Astrocyte (in vitro differentiated cells and primary cell): ENCODE data around the gene CDC20. TPM values are rescaled to one million over a fixed set of nuclear protein-coding genes. Genes with fewer than 3 reads are reported as not detected.

Experiments
- DNase-seq: peaks from one replicate; pipeline ENCODE4 v3.0.0-alpha.2; 2010; ENCODE audit warnings: low read depth
- FAIRE-seq: peaks from 2 replicates; lab custom pipeline; 2011; peaks lifted over from hg19 to GRCh38; lab: Jason Lieb, UNC
- H2AFZ ChIP-seq: 2 replicates; pipeline ENCODE4 v1.6.0; 2012; ENCODE audit warnings: low read depth, low read length, inconsistent platforms
- H3K27ac ChIP-seq: 2 replicates; pipeline ENCODE4 v1.5.1; 2011; ENCODE audit warnings: low read depth, low read length, inconsistent platforms
- H3K27me3 ChIP-seq: 2 replicates; pipeline ENCODE4 v1.6.0; 2011; ENCODE audit warnings: low read length, inconsistent platforms; ENCODE audit not compliant: insufficient read depth
- H3K36me3 ChIP-seq: 2 replicates; pipeline ENCODE4 v1.5.1; 2011; ENCODE audit warnings: low read length, inconsistent platforms; ENCODE audit not compliant: insufficient read depth
- H3K4me1 ChIP-seq: 2 replicates; pipeline ENCODE4 v1.5.1; 2011; ENCODE audit warnings: low read length, inconsistent platforms; ENCODE audit not compliant: insufficient read depth
- H3K4me2 ChIP-seq: 2 replicates; pipeline ENCODE4 v1.6.0; 2012; ENCODE audit warnings: low read length, inconsistent platforms
- H3K4me3 ChIP-seq: 2 replicates; pipeline ENCODE4 v1.5.1; 2011; ENCODE audit warnings: low read depth, mild to moderate bottlenecking, low read length, inconsistent platforms; ENCODE audit not compliant: insufficient read depth
- H3K79me2 ChIP-seq: 2 replicates; pipeline ENCODE4 v1.6.0; 2012; ENCODE audit warnings: mild to moderate bottlenecking, low read length, inconsistent platforms; ENCODE audit not compliant: insufficient read depth
- H3K9ac ChIP-seq: 2 replicates; pipeline ENCODE4 v1.6.0; 2012; ENCODE audit warnings: mild to moderate bottlenecking, low read length, inconsistent platforms
- H3K9me3 ChIP-seq: 2 replicates; pipeline ENCODE4 v1.5.1; 2012; ENCODE audit warnings: low read depth, mild to moderate bottlenecking, low read length, inconsistent platforms; ENCODE audit not compliant: insufficient read depth
- H4K20me1 ChIP-seq: 2 replicates; pipeline ENCODE4 v1.6.0; 2012; ENCODE audit warnings: low read length, inconsistent platforms; ENCODE audit not compliant: insufficient read depth
- H3K27ac Mint-ChIP-seq: one replicate; pipeline ENCODE4 v1.8.0; 2021; ENCODE audit warnings: mild to moderate bottlenecking, mixed read lengths; ENCODE audit not compliant: unreplicated experiment
- H3K27me3 Mint-ChIP-seq: one replicate; pipeline ENCODE4 v1.8.0; 2021; ENCODE audit warnings: low read depth, mixed read lengths; ENCODE audit not compliant: unreplicated experiment
- H3K36me3 Mint-ChIP-seq: one replicate; pipeline ENCODE4 v1.8.0; 2021; ENCODE audit warnings: low read depth, mixed read lengths; ENCODE audit not compliant: unreplicated experiment
- H3K4me1 Mint-ChIP-seq: one replicate; pipeline ENCODE4 v1.8.0; 2021; ENCODE audit warnings: low read depth, mixed read lengths; ENCODE audit not compliant: unreplicated experiment
- H3K4me3 Mint-ChIP-seq: one replicate; pipeline ENCODE4 v1.8.0; 2021; ENCODE audit warnings: mild to moderate bottlenecking, moderate library complexity, mixed read lengths; ENCODE audit not compliant: unreplicated experiment
- H3K9me3 Mint-ChIP-seq: one replicate; pipeline ENCODE4 v1.8.0; 2021; ENCODE audit warnings: mild to moderate bottlenecking, mixed read lengths; ENCODE audit not compliant: unreplicated experiment
- CTCF ChIP-seq: IDR thresholded peaks from 2 replicates; pipeline ENCODE4 v1.5.1; 2011; ENCODE audit warnings: low read depth, mild to moderate bottlenecking, inconsistent platforms, low read length, moderate library complexity; ENCODE audit not compliant: insufficient read depth
- EZH2 ChIP-seq: IDR thresholded peaks from 2 replicates; pipeline ENCODE4 v1.6.1; 2012; ENCODE audit warnings: mild to moderate bottlenecking, low read length, inconsistent platforms; ENCODE audit not compliant: insufficient read depth
- total RNA-seq: library from RNA; stranded (reverse); gene quantifications from 2 replicates; pipeline ENCODE4 v1.2.1, GENCODE V29; 2021

The CDC20 gene
- total RNA-seq, 1 donor from 2014 or later, result 14.5 TPM

DNA sequence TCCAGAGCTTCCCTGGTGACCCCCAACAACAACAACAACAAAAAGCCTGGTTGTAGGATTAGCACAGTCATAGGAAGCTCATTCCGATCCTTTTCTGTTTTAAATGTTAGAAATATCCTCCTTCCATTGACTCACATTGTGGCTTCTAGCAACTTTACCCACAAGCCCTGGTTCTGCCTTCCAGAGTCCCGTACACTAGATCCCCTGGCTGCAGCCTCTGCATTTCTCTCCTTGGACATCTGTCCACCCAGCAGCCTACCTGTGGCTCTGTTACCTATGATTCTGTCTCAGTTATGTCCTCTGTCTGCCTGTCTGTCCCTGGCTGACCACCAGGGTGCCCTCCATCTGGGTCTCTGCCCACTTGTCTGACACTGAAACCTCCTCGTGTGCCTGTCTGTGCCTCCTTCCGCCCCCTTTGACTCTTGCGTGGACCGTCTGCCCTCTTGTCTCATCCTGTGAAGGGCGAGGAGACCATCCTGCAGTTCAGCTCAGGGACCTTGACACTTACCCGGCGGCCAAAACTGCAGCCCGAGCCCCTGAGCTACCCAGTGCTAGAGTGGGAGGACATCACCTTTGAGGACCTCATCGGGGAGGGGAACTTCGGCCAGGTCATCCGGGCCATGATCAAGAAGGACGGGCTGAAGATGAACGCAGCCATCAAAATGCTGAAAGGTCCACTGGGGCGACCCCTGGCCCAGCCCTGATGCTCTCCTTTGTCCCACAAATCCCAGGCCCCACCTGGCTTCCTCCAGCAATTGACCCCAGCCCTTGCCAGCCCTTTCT is 41.9 kb upstream of the CDC20 start:
- peaks cover 8% of the 10 kb centered on the region for H3K4me1 Mint-ChIP-seq
- H3K27ac Mint-ChIP-seq, result no peak overlapping the region
- Histone ChIP-seq H2AFZ (no peak overlapping the region), H3K27me3 (no peaks in the 10 kb centered on the region), H3K27ac (no peak overlapping the region), H4K20me1 (no peaks in the 10 kb centered on the region), H3K9me3 (no peaks in the 10 kb centered on the region), H3K4me1 (no peaks in the 10 kb centered on the region), H3K4me2 (no peak overlapping the region), H3K79me2 (no peaks in the 10 kb centered on the region), H3K9ac (no peak overlapping the region), H3K4me3 (no peak overlapping the region), H3K36me3 (no peaks in the 10 kb centered on the region)
- FAIRE-seq, result no peak
- peaks cover 2% of the 10 kb centered on the region for H3K9me3 Mint-ChIP-seq
- H3K27me3 Mint-ChIP-seq, result peaks cover 17% of the 10 kb centered on the region
- peaks cover 2% of the 10 kb centered on the region for H3K36me3 Mint-ChIP-seq
- H3K4me3 Mint-ChIP-seq, result peak overlapping the region; percentile 4
- DNase-seq, result no peak
- peak; percentile 4 for TF ChIP-seq CTCF
- TF ChIP-seq EZH2, result no peak

DNA sequence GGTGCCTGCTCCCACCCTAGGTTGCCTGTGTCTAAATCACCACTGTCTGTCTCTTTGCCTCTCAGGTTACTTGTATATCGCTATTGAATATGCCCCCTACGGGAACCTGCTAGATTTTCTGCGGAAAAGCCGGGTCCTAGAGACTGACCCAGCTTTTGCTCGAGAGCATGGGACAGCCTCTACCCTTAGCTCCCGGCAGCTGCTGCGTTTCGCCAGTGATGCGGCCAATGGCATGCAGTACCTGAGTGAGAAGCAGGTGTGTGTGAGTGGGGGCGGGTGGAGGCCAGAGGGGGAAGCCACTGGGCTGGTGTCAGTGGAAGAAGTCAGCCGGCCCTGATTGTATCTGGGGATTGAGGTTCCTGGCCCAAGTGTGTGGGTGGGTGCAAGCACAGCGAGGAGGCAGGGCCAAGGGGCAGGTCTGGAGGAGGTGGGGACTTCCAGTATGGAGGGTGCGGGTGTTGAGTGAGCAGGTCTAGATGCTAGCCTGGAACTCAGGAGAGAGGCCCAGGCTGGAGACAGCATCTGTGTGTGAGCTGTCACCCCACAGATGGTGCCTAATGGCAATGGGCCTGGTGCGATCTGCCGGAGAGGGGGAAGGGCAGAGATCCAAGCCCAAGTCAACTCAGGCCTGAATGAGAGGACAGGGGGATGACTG is 40.8 kb upstream of the CDC20 start:
- Mint-ChIP-seq H3K4me3 (no peak overlapping the region), H3K9me3 (peaks cover 2% of the 10 kb centered on the region), H3K27me3 (peaks cover 14% of the 10 kb centered on the region), H3K27ac (no peak overlapping the region), H3K36me3 (peaks cover 3% of the 10 kb centered on the region), H3K4me1 (peaks cover 8% of the 10 kb centered on the region)
- Histone ChIP-seq H4K20me1 (no peaks in the 10 kb centered on the region), H3K4me2 (no peak overlapping the region), H3K27me3 (no peaks in the 10 kb centered on the region), H3K9ac (no peak overlapping the region), H3K9me3 (no peaks in the 10 kb centered on the region), H2AFZ (no peak overlapping the region), H3K36me3 (no peaks in the 10 kb centered on the region), H3K4me1 (no peaks in the 10 kb centered on the region), H3K27ac (no peak overlapping the region), H3K4me3 (no peak overlapping the region), H3K79me2 (no peaks in the 10 kb centered on the region)
- TF ChIP-seq CTCF, result no peak
- TF ChIP-seq EZH2, result no peak
- peak; percentile 35 for DNase-seq
- FAIRE-seq, result no peak
